ENCODE data around the gene ARMH3.

GRCh38 chr10:101902820-101903145, 153.2 kb downstream of the ARMH3 start:
- TF ChIP-seq, protein P1, sequence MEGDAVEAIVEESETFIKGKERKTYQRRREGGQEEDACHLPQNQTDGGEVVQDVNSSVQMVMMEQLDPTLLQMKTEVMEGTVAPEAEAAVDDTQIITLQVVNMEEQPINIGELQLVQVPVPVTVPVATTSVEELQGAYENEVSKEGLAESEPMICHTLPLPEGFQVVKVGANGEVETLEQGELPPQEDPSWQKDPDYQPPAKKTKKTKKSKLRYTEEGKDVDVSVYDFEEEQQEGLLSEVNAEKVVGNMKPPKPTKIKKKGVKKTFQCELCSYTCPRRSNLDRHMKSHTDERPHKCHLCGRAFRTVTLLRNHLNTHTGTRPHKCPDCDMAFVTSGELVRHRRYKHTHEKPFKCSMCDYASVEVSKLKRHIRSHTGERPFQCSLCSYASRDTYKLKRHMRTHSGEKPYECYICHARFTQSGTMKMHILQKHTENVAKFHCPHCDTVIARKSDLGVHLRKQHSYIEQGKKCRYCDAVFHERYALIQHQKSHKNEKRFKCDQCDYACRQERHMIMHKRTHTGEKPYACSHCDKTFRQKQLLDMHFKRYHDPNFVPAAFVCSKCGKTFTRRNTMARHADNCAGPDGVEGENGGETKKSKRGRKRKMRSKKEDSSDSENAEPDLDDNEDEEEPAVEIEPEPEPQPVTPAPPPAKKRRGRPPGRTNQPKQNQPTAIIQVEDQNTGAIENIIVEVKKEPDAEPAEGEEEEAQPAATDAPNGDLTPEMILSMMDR (IDR thresholded peaks at IDR 0.05): no peak
- no peak for TF ChIP-seq POLR2AphosphoS5 (IDR thresholded peaks at IDR 0.05; ENCODE audit: low read depth, low read length)

Measured in Panc1 (cell line).